CD14-positive monocyte (primary cell): ENCODE measurements around the gene FBXO7. TPM values are rescaled to one million over a fixed set of nuclear protein-coding genes. Genes with fewer than 3 reads are reported as not detected.

Source experiments
- DNase-seq, 3 donors: peaks; one replicate each; pipeline ENCODE4 v3.0.0-alpha.2; 2011 to 2022
- H2AFZ ChIP-seq: 2 replicates; pipeline ENCODE4 v1.6.0; 2012; ENCODE audit warnings: mild to moderate bottlenecking, low read depth, low read length, inconsistent platforms; ENCODE audit not compliant: insufficient read depth, poor library complexity, severe bottlenecking
- H3K27ac ChIP-seq, 2 donors: 1 replicate in 1 of 2; 2 replicates in 1 of 2; pipeline ENCODE4 v1.5.1; 2012 to 2013; ENCODE audit warnings: low read length in 2 of 2, control low read depth in 1 of 2, inconsistent platforms in 1 of 2, low read depth in 1 of 2, mild to moderate bottlenecking in 1 of 2
- H3K27me3 ChIP-seq, 2 donors: one replicate each; pipeline versions ENCODE4 v1.6.0 to v1.6.1; 2011 to 2013; ENCODE audit warnings: low read length in 2 of 2; ENCODE audit not compliant: control insufficient read depth in 2 of 2, insufficient read depth in 2 of 2
- H3K36me3 ChIP-seq, 2 donors: replicated peaks in 1 of 2; 1 replicate in 1 of 2; 2 replicates in 1 of 2; pipeline versions ENCODE4 v1.5.1 to v1.6.1; 2012 to 2013; ENCODE audit warnings: low read length in 2 of 2, control low read depth in 1 of 2, inconsistent platforms in 1 of 2, mild to moderate bottlenecking in 1 of 2; ENCODE audit not compliant: insufficient read depth in 2 of 2, control insufficient read depth in 1 of 2
- H3K4me1 ChIP-seq, 2 donors: 1 replicate in 1 of 2; 2 replicates in 1 of 2; pipeline versions ENCODE4 v1.5.1 to v1.6.1; 2012 to 2013; ENCODE audit warnings: low read length in 2 of 2, control low read depth in 1 of 2, inconsistent platforms in 1 of 2, mild to moderate bottlenecking in 1 of 2, moderate library complexity in 1 of 2; ENCODE audit not compliant: insufficient read depth in 2 of 2, control insufficient read depth in 1 of 2
- H3K4me2 ChIP-seq: replicated peaks from 2 replicates; pipeline ENCODE3; 2012; ENCODE audit warnings: low read length, moderate library complexity, mild to moderate bottlenecking; ENCODE audit not compliant: poor library complexity, severe bottlenecking; ENCODE audit errors: extremely low read depth
- H3K4me3 ChIP-seq, 3 experiments: fragments of 200-600 bp in 1 of 3; sonication (generic) in 1 of 3; replicated peaks in 1 of 3; 1 replicate in 2 of 3; 2 replicates in 1 of 3; pipeline ENCODE4 v1.5.1; 2011 to 2013; ENCODE audit warnings: low read length in 3 of 3, mild to moderate bottlenecking in 3 of 3, control low read depth in 2 of 3, low read depth in 2 of 3, inconsistent platforms in 1 of 3, moderate library complexity in 1 of 3
- H3K79me2 ChIP-seq: 2 replicates; pipeline ENCODE4 v1.6.0; 2012; ENCODE audit warnings: mild to moderate bottlenecking, control low read depth, inconsistent platforms, low read length, moderate library complexity; ENCODE audit not compliant: insufficient read depth
- H3K9ac ChIP-seq: 2 replicates; pipeline ENCODE4 v1.6.0; 2017; ENCODE audit warnings: low read length, mild to moderate bottlenecking; ENCODE audit not compliant: insufficient read depth, poor library complexity, severe bottlenecking
- H3K9me3 ChIP-seq, 2 donors: replicated peaks in 1 of 2; 1 replicate in 1 of 2; 2 replicates in 1 of 2; pipeline versions ENCODE4 v1.5.1 to v1.6.1; 2012 to 2013; ENCODE audit warnings: low read length in 2 of 2, control low read depth in 1 of 2; ENCODE audit not compliant: control insufficient read depth in 1 of 2, insufficient read depth in 1 of 2
- H4K20me1 ChIP-seq: 2 replicates; pipeline ENCODE4 v1.6.0; 2012; ENCODE audit warnings: mild to moderate bottlenecking, low read length, control low read depth, moderate library complexity; ENCODE audit not compliant: insufficient read depth
- H3K27ac Mint-ChIP-seq, 7 donors: one replicate each; pipeline ENCODE4 v1.8.0; 2020; ENCODE audit warnings: mild to moderate bottlenecking in 7 of 7, mixed read lengths in 7 of 7, moderate library complexity in 6 of 7, inconsistent platforms in 2 of 7
- H3K27me3 Mint-ChIP-seq, 3 donors: one replicate each; pipeline ENCODE4 v1.8.0; 2021 to 2022; ENCODE audit warnings: low read depth in 3 of 3, mild to moderate bottlenecking in 3 of 3, mixed read lengths in 3 of 3, moderate library complexity in 3 of 3, inconsistent platforms in 1 of 3
- H3K36me3 Mint-ChIP-seq, 2 donors: one replicate each; pipeline ENCODE4 v1.8.0; 2020; ENCODE audit warnings: mixed read lengths in 2 of 2, inconsistent platforms in 1 of 2, mild to moderate bottlenecking in 1 of 2
- H3K4me1 Mint-ChIP-seq: one replicate; pipeline ENCODE4 v1.8.0; 2020; ENCODE audit warnings: mild to moderate bottlenecking, mixed read lengths
- H3K4me3 Mint-ChIP-seq, 2 donors: one replicate each; pipeline ENCODE4 v1.8.0; 2020; ENCODE audit warnings: mild to moderate bottlenecking in 2 of 2, mixed read lengths in 2 of 2, moderate library complexity in 1 of 2
- H3K9me3 Mint-ChIP-seq, 7 donors: one replicate each; pipeline ENCODE4 v1.8.0; 2020 to 2022; ENCODE audit warnings: mixed read lengths in 7 of 7, mild to moderate bottlenecking in 6 of 7, moderate library complexity in 6 of 7, inconsistent platforms in 2 of 7
- CTCF ChIP-seq: fragments of 200-600 bp; IDR thresholded peaks from one replicate; pipeline ENCODE4 v1.8.0; 2022; ENCODE audit warnings: antibody characterized with exemption, mild to moderate bottlenecking
- WGBS: methylation state at CpG from one replicate; pipeline ENCODE4 v1.1.5; 2013; ENCODE audit warnings: missing lambda C conversion rate; ENCODE audit not compliant: insufficient coverage; 5-methylcytosine and 5-hydroxymethylcytosine counted together
- intact Hi-C, 2 donors: fragments of 100-400 bp; cut with micrococcal nuclease; formaldehyde crosslinking; loops; one replicate each; pipeline versions ENCODE4 v1.15.0 to v1.15.1; 2023
- polyA plus RNA-seq, 3 donors: library from polyadenylated mRNA; depleted of rRNA in 1 of 3; unstranded in 2 of 3; stranded (reverse) in 1 of 3; fragments of 300-500 nt in 2 of 3; fragments of >200 nt in 1 of 3; fragmentation: Illumina TruSeq in 2 of 3; gene quantifications; 1 replicate in 2 of 3; 2 replicates in 1 of 3; pipeline ENCODE4 v1.2.3, GENCODE V29; 2012 to 2021

FBXO7 gene
- polyA plus RNA-seq, 3 donors, result 56.7 to 116 (median 103) TPM

GRCh38 chr22:32542066-32542676, 67.6 kb downstream of the FBXO7 start:
- H3K36me3 Mint-ChIP-seq, result no peaks in the 10 kb centered on the region
- peak overlapping the region in 1 of 7 donors; percentile 1 for H3K27ac Mint-ChIP-seq
- no peaks in the 10 kb centered on the region for H4K20me1 ChIP-seq
- H3K9me3 ChIP-seq, result no peaks in the 10 kb centered on the region
- no peak overlapping the region for H3K27ac ChIP-seq
- no peaks in the 10 kb centered on the region for H3K4me1 ChIP-seq
- no peak overlapping the region for H3K4me3 Mint-ChIP-seq
- peaks cover 4 to 13% (median 6%) of the 10 kb centered on the region in 3 donors for H3K27me3 Mint-ChIP-seq
- H3K4me3 ChIP-seq, result no peak overlapping the region
- WGBS, result 98% methylated on average over 8 of the region's 8 CpGs
- H3K27me3 ChIP-seq, result no peaks in the 10 kb centered on the region
- H3K36me3 ChIP-seq, result no peaks in the 10 kb centered on the region
- peaks cover 0 to 2% (median 0%) of the 10 kb centered on the region in 7 donors for H3K9me3 Mint-ChIP-seq
- H3K4me1 Mint-ChIP-seq, result peaks cover 5% of the 10 kb centered on the region
- no peak overlapping the region for H3K9ac ChIP-seq
- no peak overlapping the region for H2AFZ ChIP-seq
- TF ChIP-seq CTCF, result no peak
- no peak overlapping the region for H3K4me2 ChIP-seq
- no peaks in the 10 kb centered on the region for H3K79me2 ChIP-seq
- no peak for DNase-seq
- intact Hi-C loops, result no loop called here

- H3K27ac Mint-ChIP-seq, result no peak overlapping the region
- Histone ChIP-seq H3K9ac (no peak overlapping the region), H3K79me2 (no peaks in the 10 kb centered on the region), H3K9me3 (no peaks in the 10 kb centered on the region), H3K27ac (no peak overlapping the region), H3K27me3 (no peaks in the 10 kb centered on the region), H2AFZ (no peak overlapping the region), H4K20me1 (no peaks in the 10 kb centered on the region), H3K36me3 (no peaks in the 10 kb centered on the region), H3K4me1 (no peaks in the 10 kb centered on the region), H3K4me3 (no peak overlapping the region), H3K4me2 (no peak overlapping the region)
- intact Hi-C loops, result no loop called here
- no peaks in the 10 kb centered on the region for H3K9me3 Mint-ChIP-seq
- WGBS, result 91% methylated on average over 17 of the region's 17 CpGs
- H3K27me3 Mint-ChIP-seq, result peaks cover 6 to 13% (median 6%) of the 10 kb centered on the region in 3 donors
- H3K36me3 Mint-ChIP-seq, result no peaks in the 10 kb centered on the region
- no peak overlapping the region for H3K4me3 Mint-ChIP-seq
- no peak for TF ChIP-seq CTCF
- no peak for DNase-seq
- peaks cover 5% of the 10 kb centered on the region for H3K4me1 Mint-ChIP-seq
These were observed 68.2 kb downstream of the FBXO7 start for GRCh38 chr22:32542677-32543357.
